HCT116 (cell line): ENCODE results near the gene CHSY1. TPM values are rescaled to one million over a fixed set of nuclear protein-coding genes. Genes with fewer than 3 reads are reported as not detected.

Experiments
- ATAC-seq: fragments of 200-7000 bp; cut with Tn5 transposase; 2 replicates; pipeline ENCODE4 v1.9.1; 2020; ENCODE audit warnings: mild to moderate bottlenecking, moderate library complexity
- BruUV-seq: library from RNA; stranded (reverse); fragments of 400-500 nt; replicated peaks from 2 replicates; lab custom pipeline; 2021; lab: Mats Ljungman, UMichigan
- CTCF ChIA-PET: fragments of 300-600 bp; sonication (Branson Sonifier 250); formaldehyde crosslinking; loops from one replicate; lab custom pipeline; 2021; ENCODE audit warnings: antibody characterized with exemption; lab: Charles Lee
- POLR2A ChIA-PET: fragments of 300-600, 350-600 bp; sonication (Branson Sonifier 250); formaldehyde crosslinking; loops from one replicate; lab custom pipeline; 2021; ENCODE audit warnings: antibody characterized with exemption; lab: Charles Lee
- RAD21 ChIA-PET, 2 experiments: fragments of 300-600 bp; sonication (Branson Sonifier 250); formaldehyde crosslinking; loops; one replicate each; lab custom pipeline; 2023; ENCODE audit warnings: low total read pairs in 2 of 2; ENCODE audit not compliant: uncharacterized antibody in 2 of 2, unreplicated experiment in 2 of 2, low non-redundant PET in 1 of 2; lab: Charles Lee
- DNase-seq: peaks from one replicate; pipeline ENCODE4 v3.0.0-alpha.2; 2010; ENCODE audit warnings: low read depth, low spot score
- H2AFZ ChIP-seq: fragments of 200-600 bp; shearing (Covaris generic), sonication (generic); 2 replicates; pipeline ENCODE4 v1.6.1; 2017; ENCODE audit warnings: low read depth, mixed run types, mixed read lengths, antibody characterized with exemption, low read length; ENCODE audit not compliant: poor library complexity, severe bottlenecking
- H3K27ac ChIP-seq: 2 replicates; pipeline ENCODE4 v1.5.1; 2012; ENCODE audit warnings: low read depth, low read length
- H3K27me3 ChIP-seq: fragments of 200-600 bp; sonication (generic); 2 replicates; pipeline ENCODE4 v1.6.1; 2016; ENCODE audit warnings: mixed run types, low read length, mixed read lengths; ENCODE audit not compliant: insufficient read depth
- H3K36me3 ChIP-seq, 2 experiments: fragments of 200-500 bp in 1 of 2; fragments of 200-600 bp in 1 of 2; sonication (Bioruptor generic) in 1 of 2; sonication (generic) in 1 of 2; 2 replicates each; pipeline versions ENCODE4 v1.5.1 to v1.6.1; 2014 to 2016; ENCODE audit warnings: low read length in 2 of 2, inconsistent platforms in 1 of 2, mixed read lengths in 1 of 2, mixed run types in 1 of 2; ENCODE audit not compliant: insufficient read depth in 2 of 2, control insufficient read depth in 1 of 2
- H3K4me1 ChIP-seq, 2 experiments: fragments of 200-600 bp in 1 of 2; sonication (generic) in 1 of 2; 2 replicates each; pipeline versions ENCODE4 v1.5.1 to v1.6.1; 2012 to 2017; ENCODE audit warnings: low read length in 2 of 2, inconsistent platforms in 1 of 2, mild to moderate bottlenecking in 1 of 2, mixed read lengths in 1 of 2, mixed run types in 1 of 2, moderate library complexity in 1 of 2; ENCODE audit not compliant: insufficient read depth in 2 of 2, control insufficient read depth in 1 of 2
- H3K4me2 ChIP-seq: fragments of 200-600 bp; sonication (generic); 2 replicates; pipeline ENCODE4 v1.6.1; 2017; ENCODE audit warnings: mixed run types, low read length, mixed read lengths
- H3K4me3 ChIP-seq, 2 experiments: fragments of 200-600 bp in 1 of 2; sonication (generic) in 1 of 2; replicated peaks in 1 of 2; 2 replicates each; pipeline ENCODE4 v1.5.1; 2011 to 2016; ENCODE audit warnings: low read length in 2 of 2, control low read depth in 1 of 2, low read depth in 1 of 2, mild to moderate bottlenecking in 1 of 2, mixed read lengths in 1 of 2, mixed run types in 1 of 2
- H3K79me2 ChIP-seq: fragments of 200-600 bp; sonication (generic); 2 replicates; pipeline ENCODE4 v1.6.1; 2017; ENCODE audit warnings: mild to moderate bottlenecking, mixed run types, low read length, moderate library complexity, mixed read lengths; ENCODE audit not compliant: insufficient read depth
- H3K9ac ChIP-seq: fragments of 200-600 bp; sonication (generic); 2 replicates; pipeline ENCODE4 v1.6.1; 2016; ENCODE audit warnings: low read length, mixed read lengths
- H3K9me2 ChIP-seq: fragments of 200-600 bp; sonication (generic), shearing (Covaris generic); 2 replicates; pipeline ENCODE4 v1.6.1; 2017; ENCODE audit warnings: mixed run types, mild to moderate bottlenecking, moderate library complexity; ENCODE audit not compliant: insufficient read depth
- H3K9me3 ChIP-seq, 2 experiments: fragments of 200-500 bp in 1 of 2; fragments of 200-600 bp in 1 of 2; sonication (Bioruptor generic) in 1 of 2; sonication (generic) in 1 of 2; 2 replicates each; pipeline ENCODE4 v1.6.1; 2014 to 2017; ENCODE audit warnings: low read length in 2 of 2, mixed read lengths in 2 of 2, inconsistent platforms in 1 of 2, low read depth in 1 of 2, mild to moderate bottlenecking in 1 of 2, mixed run types in 1 of 2, moderate library complexity in 1 of 2; ENCODE audit not compliant: control insufficient read depth in 1 of 2, insufficient read depth in 1 of 2
- H4K20me1 ChIP-seq: fragments of 200-600 bp; sonication (generic), shearing (Covaris generic); 2 replicates; pipeline ENCODE4 v1.6.1; 2017; ENCODE audit warnings: mixed run types, mild to moderate bottlenecking, moderate library complexity; ENCODE audit not compliant: insufficient read depth
- ATF3 ChIP-seq: IDR thresholded peaks from 2 replicates; pipeline ENCODE4 v1.6.1; 2012
- CBX3 ChIP-seq: IDR thresholded peaks from 2 replicates; pipeline ENCODE4 v1.6.1; 2012; ENCODE audit warnings: low read depth
- EGR1 ChIP-seq: IDR thresholded peaks from 2 replicates; pipeline ENCODE4 v1.6.1; 2012; ENCODE audit warnings: low read depth
- FOSL1 ChIP-seq: IDR thresholded peaks from 2 replicates; pipeline ENCODE4 v1.6.1; 2012; ENCODE audit warnings: low read depth
- JUND ChIP-seq: IDR thresholded peaks from 2 replicates; pipeline ENCODE4 v1.6.1; 2012
- MAX ChIP-seq: IDR thresholded peaks from 2 replicates; pipeline ENCODE4 v1.6.1; 2012
- POLR2A ChIP-seq: IDR thresholded peaks from 2 replicates; pipeline ENCODE4 v1.7.0; 2011; ENCODE audit warnings: borderline replicate concordance; ENCODE audit not compliant: insufficient read depth, insufficient read length; ENCODE audit errors: extremely low read depth
- REST ChIP-seq: IDR thresholded peaks from 2 replicates; pipeline ENCODE4 v1.6.1; 2012; ENCODE audit warnings: low read depth
- ZBTB33 ChIP-seq: IDR thresholded peaks from 2 replicates; pipeline ENCODE4 v1.6.1; 2011; ENCODE audit warnings: mild to moderate bottlenecking, low read length, moderate library complexity; ENCODE audit not compliant: insufficient replicate concordance; ENCODE audit errors: extremely low read depth
- intact Hi-C: fragments of 100-400 bp; cut with micrococcal nuclease; formaldehyde crosslinking; loops from 2 replicates; pipeline ENCODE4 v1.10.0; 2022
- total RNA-seq: library from RNA; stranded (reverse); gene quantifications from one replicate; pipeline ENCODE4 v1.2.1, GENCODE V29; 2021; ENCODE audit not compliant: unreplicated experiment

Gene CHSY1
- total RNA-seq, 1 experiment from 2014 or later = 25.4 TPM

- Histone ChIP-seq H3K79me2 (peaks cover 90% of the 10 kb centered on the region), H3K27ac (no peak overlapping the region), H3K36me3 (peaks cover 10 to 13% of the 10 kb centered on the region in 2 experiments; a peak in 3 of 4 replicates), H3K4me3 (no peak overlapping the region), H3K4me2 (no peak overlapping the region), H3K9ac (no peak overlapping the region), H3K27me3 (no peaks in the 10 kb centered on the region), H4K20me1 (peaks cover 10% of the 10 kb centered on the region; the same call in 1 of the 2 replicates), H2AFZ (no peak overlapping the region), H3K9me2 (no peaks in the 10 kb centered on the region), H3K4me1 (peaks cover 8 to 12% of the 10 kb centered on the region in 2 experiments), H3K9me3 (no peaks in the 10 kb centered on the region)
- BruUV-seq = no TSS peak
- ChIA-PET RAD21 (no interaction called here), POLR2A (no interaction called here), CTCF (interaction anchor here (1.4 kb wide), 1 partner anchor 897 kb away, joined by 3 read pairs; no protein-coding TSS in a partner anchor)
- no peak for DNase-seq
- ATAC-seq = no peak
- TF ChIP-seq MAX (no peak), ATF3 (no peak), REST (no peak), ZBTB33 (no peak), CBX3 (no peak), FOSL1 (no peak), EGR1 (no peak), POLR2A (no peak), JUND (no peak)
- intact Hi-C loops = no loop called here
Observed at GRCh38 chr15:101246824-101247745, 4.8 kb downstream of the CHSY1 start.
